Measurements from ENCODE around the gene GRK2.
"Not testable (repeated sequence)": the region's sequence is repeated elsewhere in the genome, so short reads cannot be mapped to it uniquely, and the experiment has no call there.

GRK2 gene

DNA sequence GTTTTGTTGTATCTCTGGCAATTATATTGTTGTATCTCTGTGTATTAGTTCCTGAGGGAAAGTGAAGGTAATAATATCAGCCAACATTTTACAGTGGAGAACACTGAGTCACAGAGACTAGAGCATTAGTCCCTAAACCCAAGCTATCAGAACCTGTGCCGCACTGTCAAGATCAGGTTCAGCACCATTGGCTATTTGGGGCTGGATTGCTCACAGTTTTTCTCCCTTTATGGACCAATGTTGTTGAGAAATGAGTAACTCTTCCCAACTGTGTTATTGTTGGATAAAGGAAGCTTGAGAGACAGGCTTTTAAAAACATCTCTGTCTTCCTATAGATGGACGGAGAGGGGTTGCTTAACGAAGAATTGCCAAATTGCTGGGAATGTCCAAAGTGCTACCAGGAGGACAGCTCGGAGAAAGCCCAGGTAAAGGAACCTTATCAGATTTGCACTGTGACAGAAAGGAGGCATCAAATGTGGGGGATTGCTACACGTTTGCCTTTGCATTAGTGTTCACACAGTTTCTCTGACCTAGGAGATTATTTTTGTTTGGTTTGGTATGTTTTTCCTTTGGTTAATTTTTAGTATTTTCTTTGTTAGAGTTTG, 18.2 kb upstream of the GRK2 start:
- no peak overlapping the region for H3K4me3 ChIP-seq (ENCODE audit: low read length)
- TF ChIP-seq ZNF274 (IDR thresholded peaks at IDR 0.05; ENCODE audit: low read depth, low read length): no peak

DNA sequence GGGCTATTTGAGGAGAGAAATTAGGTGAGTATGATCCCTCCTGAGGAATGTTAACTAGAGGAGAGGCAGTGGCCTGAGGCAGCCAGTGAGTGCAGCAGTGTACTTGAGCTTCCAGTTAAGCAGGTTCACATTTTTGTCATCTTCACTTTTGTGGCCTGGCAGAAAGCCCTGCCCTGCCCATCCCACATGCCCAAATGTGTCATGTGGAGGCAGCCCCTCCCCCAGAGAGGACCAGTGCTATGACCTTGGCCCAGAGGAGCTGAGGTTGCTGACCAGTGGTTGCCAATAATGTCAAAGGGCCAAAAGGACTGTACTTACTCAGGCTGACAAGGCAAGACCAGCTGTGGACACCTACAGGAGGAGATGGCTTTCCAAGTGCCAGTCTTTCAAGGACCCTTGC, 17.6 kb upstream of the GRK2 start:
- no peak for TF ChIP-seq ZNF274 (IDR thresholded peaks at IDR 0.05; ENCODE audit: low read depth, low read length)
- H3K4me3 ChIP-seq (ENCODE audit: low read length): no peak overlapping the region

DNA sequence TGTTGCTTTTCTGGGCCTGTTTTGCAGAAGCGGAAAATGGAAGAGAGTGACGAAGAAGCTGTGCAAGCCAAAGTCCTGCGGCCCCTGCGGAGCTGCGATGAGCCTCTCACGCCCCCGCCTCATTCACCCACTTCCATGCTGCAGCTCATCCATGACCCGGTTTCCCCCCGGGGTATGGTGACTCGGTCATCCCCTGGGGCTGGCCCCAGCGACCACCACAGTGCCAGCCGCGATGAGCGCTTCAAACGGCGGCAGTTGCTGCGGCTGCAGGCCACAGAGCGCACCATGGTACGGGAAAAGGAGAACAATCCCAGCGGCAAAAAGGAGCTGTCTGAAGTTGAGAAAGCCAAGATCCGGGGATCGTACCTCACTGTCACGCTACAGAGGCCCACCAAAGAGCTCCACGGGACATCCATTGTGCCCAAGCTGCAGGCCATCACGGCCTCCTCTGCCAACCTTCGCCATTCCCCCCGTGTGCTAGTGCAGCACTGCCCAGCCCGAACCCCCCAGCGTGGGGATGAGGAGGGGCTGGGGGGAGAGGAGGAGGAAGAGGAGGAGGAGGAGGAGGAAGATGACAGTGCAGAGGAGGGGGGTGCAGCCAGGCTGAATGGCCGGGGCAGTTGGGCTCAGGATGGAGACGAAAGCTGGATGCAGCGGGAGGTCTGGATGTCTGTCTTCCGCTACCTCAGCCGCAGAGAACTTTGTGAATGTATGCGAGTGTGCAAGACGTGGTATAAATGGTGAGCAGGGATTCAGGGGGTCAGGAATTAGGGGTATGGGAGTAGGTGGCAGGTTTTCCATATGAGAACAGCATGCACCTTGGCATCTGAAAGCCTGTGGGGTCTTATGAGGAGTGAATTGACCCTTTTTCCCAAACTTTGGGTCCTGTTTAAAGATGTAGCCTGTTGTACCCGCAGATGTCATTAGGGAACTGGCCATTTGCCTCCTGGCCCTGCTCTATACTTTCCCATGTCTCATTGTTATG, 15.9 kb upstream of the GRK2 start:
- no peak overlapping the region for H3K4me3 ChIP-seq (ENCODE audit: low read length)
- TF ChIP-seq ZNF274 (IDR thresholded peaks at IDR 0.05; ENCODE audit: low read depth, low read length): no peak

DNA sequence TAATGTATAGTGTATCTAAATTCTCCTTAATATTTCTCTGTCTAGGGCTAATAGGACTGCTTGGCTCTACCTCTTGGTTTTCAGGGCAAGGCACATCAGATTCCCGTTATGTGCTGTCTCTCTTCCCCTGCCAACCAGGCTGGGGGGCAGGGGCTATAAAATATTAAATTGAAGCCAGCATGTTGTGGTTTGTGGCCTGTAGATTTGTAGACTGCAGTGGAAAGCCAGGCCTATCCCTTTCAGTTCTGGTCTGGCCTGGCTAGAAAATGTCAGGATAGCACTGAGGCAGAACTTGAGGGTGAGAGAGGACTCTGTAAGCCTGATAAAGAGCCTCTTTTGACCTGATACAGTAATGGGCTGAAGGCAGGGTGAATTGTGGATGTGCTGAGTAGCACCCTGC, 14.4 kb upstream of the GRK2 start:
- H3K4me3 ChIP-seq (ENCODE audit: low read length): no peak overlapping the region
- TF ChIP-seq ZNF274 (IDR thresholded peaks at IDR 0.05; ENCODE audit: low read depth, low read length): no peak

DNA sequence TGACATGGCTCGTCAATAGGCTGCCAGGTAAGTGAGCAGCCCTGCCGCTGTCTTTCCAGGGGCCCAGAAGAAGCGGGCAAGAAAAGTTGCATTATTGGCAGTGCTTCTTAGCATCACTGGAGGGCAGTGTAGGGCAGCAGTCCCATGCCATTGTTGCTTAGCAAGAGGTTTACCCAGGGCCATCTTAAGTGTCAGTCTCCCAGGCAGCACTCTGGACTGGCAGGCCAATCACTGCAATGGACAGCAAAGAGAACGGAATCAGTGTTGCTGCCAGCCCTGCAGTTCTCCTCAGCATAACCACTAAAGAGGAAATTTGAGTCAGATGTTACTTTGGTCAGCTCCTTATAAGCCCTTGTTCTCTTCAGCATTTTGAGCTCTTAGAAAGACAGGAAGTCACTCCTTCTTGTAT, 13.4 kb upstream of the GRK2 start:
- TF ChIP-seq ZNF274 (IDR thresholded peaks at IDR 0.05; ENCODE audit: low read depth, low read length): no peak
- no peak overlapping the region for H3K4me3 ChIP-seq (ENCODE audit: low read length)

DNA sequence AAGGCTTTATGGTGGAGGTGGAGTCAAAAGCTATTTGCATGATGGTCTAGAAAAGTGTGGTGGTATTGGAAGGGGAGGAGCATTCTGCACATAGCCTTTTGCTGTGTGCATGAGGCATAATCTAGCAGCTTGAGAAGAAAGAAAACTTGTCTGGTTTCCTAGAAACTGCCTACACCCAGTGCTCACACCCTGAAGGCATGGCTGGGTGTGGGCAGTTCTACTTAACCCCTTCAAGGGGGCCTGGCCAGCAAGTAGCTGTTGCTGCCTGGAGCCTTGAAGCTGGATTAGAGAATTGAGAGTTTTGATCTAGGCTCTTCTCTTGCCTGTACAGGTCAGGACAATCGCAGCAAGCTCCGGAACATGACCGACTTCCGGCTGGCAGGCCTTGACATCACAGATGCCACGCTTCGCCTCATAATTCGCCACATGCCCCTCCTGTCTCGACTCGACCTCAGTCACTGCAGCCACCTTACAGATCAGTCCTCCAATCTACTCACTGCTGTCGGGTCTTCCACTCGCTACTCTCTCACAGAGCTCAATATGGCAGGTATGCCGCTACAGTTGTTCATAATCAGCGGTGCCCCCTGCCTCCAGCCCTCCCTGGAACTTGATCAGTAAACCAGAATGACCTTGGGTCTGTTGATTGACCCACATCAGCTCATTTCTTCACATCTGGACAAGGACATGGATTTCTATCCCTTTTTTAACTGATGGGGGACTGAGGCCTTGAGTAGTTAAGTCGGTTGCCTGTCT, 12.2 kb upstream of the GRK2 start:
- H3K4me3 ChIP-seq (ENCODE audit: low read length): no peak overlapping the region
- TF ChIP-seq ZNF274 (IDR thresholded peaks at IDR 0.05; ENCODE audit: low read depth, low read length): no peak

DNA sequence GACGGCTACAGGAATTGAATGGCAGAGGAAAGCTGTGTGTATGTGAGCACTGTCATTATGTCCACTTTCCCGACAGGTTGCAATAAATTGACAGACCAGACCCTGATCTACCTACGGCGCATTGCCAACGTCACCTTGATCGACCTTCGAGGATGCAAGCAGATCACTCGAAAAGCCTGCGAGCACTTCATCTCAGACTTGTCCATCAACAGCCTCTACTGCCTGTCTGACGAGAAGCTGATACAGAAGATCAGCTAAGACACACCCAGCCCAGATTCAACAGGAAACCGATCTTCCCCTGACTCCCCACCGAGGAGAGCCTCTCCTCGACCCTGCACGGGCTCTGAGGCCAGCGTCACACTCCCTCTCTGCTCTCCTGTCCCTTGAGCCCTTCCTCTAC, 11.5 kb upstream of the GRK2 start:
- H3K4me3 ChIP-seq (ENCODE audit: low read length): no peak overlapping the region
- TF ChIP-seq ZNF274 (IDR thresholded peaks at IDR 0.05; ENCODE audit: low read depth, low read length): no peak

DNA sequence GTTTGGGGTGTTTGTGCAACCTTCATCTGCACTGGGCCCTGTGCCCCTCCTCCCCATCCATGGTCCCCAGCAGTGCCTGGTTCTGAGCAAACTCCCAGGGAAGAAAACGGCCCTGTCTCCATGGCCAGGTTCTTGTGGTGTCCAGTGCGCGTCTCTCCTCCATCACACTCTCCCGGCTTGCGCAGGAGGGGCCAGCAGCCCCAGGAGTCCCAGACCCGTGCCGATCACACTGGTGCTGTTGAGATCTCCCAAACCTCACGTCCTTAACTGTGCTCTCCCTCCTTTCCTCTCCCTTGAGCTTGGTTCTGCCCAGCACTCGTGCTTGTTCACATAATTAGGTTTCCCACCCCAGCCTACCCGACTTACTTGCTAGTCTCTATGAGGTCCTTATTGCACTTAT, 10.9 kb upstream of the GRK2 start:
- TF ChIP-seq ZNF274 (IDR thresholded peaks at IDR 0.05; ENCODE audit: low read depth, low read length): no peak
- no peak overlapping the region for H3K4me3 ChIP-seq (ENCODE audit: low read length)

DNA sequence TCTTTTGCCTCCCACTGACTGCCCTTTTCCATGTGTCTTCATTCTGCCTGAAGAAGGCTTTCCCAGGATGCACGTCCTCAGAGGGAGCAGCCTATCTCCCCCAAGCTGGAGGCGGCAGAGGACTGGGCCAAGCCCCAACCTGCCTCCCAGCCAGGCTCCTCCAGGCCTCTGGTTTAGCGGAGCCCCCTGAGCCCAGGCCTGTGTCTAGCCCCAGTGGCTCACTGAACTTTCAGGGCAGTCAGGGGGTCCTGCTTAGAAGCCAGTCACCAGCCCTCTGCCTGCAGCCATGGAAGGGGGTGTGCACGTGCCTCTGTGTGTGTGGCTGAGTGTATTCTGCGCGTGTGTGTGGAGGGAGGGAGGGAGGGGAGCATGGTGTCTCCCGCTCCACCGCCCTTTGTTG, 10.4 kb upstream of the GRK2 start:
- no peak overlapping the region for H3K4me3 ChIP-seq (ENCODE audit: low read length)
- no peak for TF ChIP-seq ZNF274 (IDR thresholded peaks at IDR 0.05; ENCODE audit: low read depth, low read length)

DNA sequence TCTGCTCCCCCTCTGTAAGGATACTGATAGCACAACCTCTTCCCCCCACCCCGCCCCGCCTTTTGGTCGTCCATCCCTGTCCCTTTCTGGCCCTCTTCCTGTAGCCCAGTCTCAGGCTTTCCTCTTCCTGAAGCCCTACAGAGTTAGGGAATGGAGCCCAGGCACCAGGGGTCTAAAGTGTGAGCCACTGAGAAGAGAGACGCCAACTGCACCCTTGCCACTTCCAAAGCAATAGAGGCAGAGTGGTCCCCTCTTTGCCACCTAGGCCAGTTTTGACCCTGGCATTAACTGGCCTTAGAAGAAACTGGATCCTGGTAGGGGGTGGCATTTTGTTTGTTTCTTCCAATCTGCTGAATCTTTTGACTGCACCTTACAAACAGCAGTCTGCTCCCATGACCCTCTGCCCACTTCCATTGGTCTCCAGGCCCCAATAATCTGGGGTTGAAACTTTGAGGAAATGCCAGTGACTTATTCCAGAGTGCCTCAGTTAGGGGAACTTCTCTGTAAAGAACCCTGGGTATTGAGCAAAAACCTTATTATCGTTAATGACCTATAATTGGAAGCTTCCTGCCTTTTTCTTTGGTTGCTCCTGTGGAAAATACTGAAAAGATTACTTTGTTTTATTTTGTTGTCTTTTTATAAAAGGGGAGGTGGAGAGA, 9.7 kb upstream of the GRK2 start:
- no peak overlapping the region for H3K4me3 ChIP-seq (ENCODE audit: low read length)
- no peak for TF ChIP-seq ZNF274 (IDR thresholded peaks at IDR 0.05; ENCODE audit: low read depth, low read length)

DNA sequence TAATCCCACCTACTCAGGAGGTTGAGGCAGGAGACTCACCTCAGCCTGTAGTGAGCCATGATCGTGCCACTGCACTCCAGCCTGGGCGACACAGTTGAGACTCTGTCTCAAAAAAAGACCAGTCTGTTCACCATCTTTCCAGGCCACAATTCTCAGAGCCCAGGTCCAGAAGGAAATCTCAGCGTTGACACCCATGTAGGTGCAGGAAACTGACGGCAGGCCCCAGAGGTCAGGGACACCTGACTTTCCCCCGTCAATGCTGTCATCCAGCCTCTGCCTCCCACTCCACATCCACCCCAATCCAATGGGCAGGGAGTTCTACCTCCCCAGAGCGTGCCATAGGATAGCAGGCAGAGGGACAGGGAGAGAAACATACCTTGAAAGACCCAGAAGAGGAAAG, 5.9 kb upstream of the GRK2 start:
- H3K4me3 ChIP-seq (ENCODE audit: low read length): no peak overlapping the region
- no peak for TF ChIP-seq ZNF274 (IDR thresholded peaks at IDR 0.05; ENCODE audit: low read depth, low read length)

DNA sequence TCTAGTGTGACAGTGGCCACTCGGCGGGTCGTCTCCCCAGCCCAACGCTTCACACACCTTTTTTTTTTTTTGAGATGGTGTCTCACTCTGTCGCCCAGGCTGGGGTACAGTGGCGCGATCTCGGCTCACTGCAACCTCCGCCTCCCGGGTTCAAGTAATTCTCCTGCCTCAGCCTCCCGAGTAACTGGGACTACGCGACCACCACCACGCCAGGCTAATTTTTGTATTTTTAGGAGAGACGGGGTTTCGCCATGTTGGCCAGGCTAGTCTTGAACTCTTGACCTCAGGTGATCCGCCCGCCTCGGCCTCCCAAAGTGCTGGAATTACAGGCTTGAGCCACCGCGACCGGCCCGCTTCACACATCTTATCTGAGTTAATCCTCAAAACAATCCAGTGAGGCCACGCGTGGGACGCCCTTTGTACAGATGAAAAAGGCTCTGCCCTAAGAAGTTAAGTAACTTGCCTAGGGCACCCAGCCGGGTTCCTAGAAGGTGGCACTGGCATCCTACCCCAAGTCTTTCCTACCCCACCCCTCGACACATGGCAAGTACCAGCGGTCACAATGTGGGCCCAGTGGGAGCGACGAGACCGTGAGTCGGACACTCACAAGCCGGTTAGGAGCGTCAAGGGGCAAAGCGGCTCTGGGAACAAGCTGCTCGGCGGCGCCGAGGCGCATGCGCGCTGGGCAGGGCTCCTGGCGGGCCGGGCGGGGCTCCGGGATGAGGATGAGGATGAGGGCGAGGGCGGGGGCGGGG, 5.2 kb upstream of the GRK2 start:
- H3K4me3 ChIP-seq (ENCODE audit: low read length): not testable (repeated sequence)

DNA sequence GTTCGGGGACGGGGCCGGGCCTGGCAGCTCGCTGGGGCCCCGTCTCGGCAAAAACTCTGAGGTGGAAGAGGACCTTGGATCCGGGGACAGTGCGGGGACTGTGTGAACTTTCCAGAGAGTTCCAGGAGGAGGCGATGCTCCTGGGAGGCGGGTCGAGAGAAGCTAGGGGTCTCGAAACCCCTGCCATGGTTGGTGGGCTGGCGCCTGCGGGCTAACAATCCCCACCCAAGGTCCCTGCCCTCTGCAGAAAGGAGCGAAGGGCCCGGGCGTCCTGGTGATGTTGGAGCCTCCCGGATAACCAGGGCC, 4.7 kb upstream of the GRK2 start:
- no peak for TF ChIP-seq ZNF274 (IDR thresholded peaks at IDR 0.05; ENCODE audit: low read depth, low read length)
- no peak overlapping the region for H3K4me3 ChIP-seq (ENCODE audit: low read length)

Measured in GM08714 (cell line).